WTC11 (cell line): Measurements from ENCODE around the gene CLCN1. TPM values are rescaled to one million over a fixed set of nuclear protein-coding genes. Genes with fewer than 3 reads are reported as not detected.

Experiments used
- ATAC-seq: fragments of 200-7000 bp; cut with Tn5 transposase; 2 replicates; pipeline ENCODE4 v1.10.0; 2021; ENCODE audit warnings: mild to moderate bottlenecking, moderate library complexity
- CTCF ChIA-PET: fragments of 300-600 bp; sonication (Branson Sonifier 250); formaldehyde crosslinking; loops from one replicate; lab custom pipeline; 2021; ENCODE audit warnings: antibody characterized with exemption; lab: Charles Lee
- POLR2A ChIA-PET: fragments of 350-600 bp; sonication (Branson Sonifier 250); formaldehyde crosslinking; loops from one replicate; lab custom pipeline; 2021; ENCODE audit warnings: antibody characterized with exemption; lab: Charles Lee
- DNase-seq: peaks from one replicate; pipeline ENCODE4 v3.0.0; 2021; ENCODE audit warnings: low spot score
- H3K27ac Mint-ChIP-seq: 2 replicates; pipeline ENCODE4 v1.8.0; 2021; ENCODE audit warnings: mixed read lengths
- H3K27me3 Mint-ChIP-seq: 2 replicates; pipeline ENCODE4 v1.8.0; 2021; ENCODE audit warnings: low read depth, mild to moderate bottlenecking, moderate library complexity, mixed read lengths
- H3K36me3 Mint-ChIP-seq: 2 replicates; pipeline ENCODE4 v1.8.0; 2021; ENCODE audit warnings: mixed read lengths
- H3K4me1 Mint-ChIP-seq: 2 replicates; pipeline ENCODE4 v1.8.0; 2022; ENCODE audit warnings: mixed read lengths
- H3K4me3 Mint-ChIP-seq: 2 replicates; pipeline ENCODE4 v1.8.0; 2021; ENCODE audit warnings: mild to moderate bottlenecking, moderate library complexity, mixed read lengths
- H3K9me3 Mint-ChIP-seq: 2 replicates; pipeline ENCODE4 v1.8.0; 2021; ENCODE audit warnings: mixed read lengths
- ETV6 ChIP-seq: sonication (generic); formaldehyde crosslinking; IDR thresholded peaks from 2 replicates; pipeline ENCODE4 v1.8.1; 2022; ENCODE audit warnings: mild to moderate bottlenecking, missing genetic modification reagents
- FOXJ3 ChIP-seq: sonication (generic); formaldehyde crosslinking; IDR thresholded peaks from 2 replicates; pipeline ENCODE4 v1.9.0; 2021; ENCODE audit warnings: missing genetic modification reagents, mild to moderate bottlenecking, borderline replicate concordance
- JAZF1 ChIP-seq: fragments of 250-450 bp; sonication (Bioruptor Pico); IDR thresholded peaks from 2 replicates; pipeline ENCODE4 v1.9.0; 2021; ENCODE audit warnings: moderate library complexity, mild to moderate bottlenecking, inconsistent platforms
- JUN ChIP-seq: sonication (generic); formaldehyde crosslinking; IDR thresholded peaks from 2 replicates; pipeline ENCODE4 v1.8.0; 2023; ENCODE audit warnings: mild to moderate bottlenecking, missing genetic modification reagents
- MXD4 ChIP-seq: fragments of 250-450 bp; sonication (Bioruptor Pico); IDR thresholded peaks from 2 replicates; pipeline ENCODE4 v1.8.0; 2021; ENCODE audit warnings: mild to moderate bottlenecking, moderate library complexity, borderline replicate concordance
- NFATC4 ChIP-seq: fragments of 250-450 bp; sonication (Bioruptor Pico); IDR thresholded peaks from 2 replicates; pipeline ENCODE4 v1.9.0; 2021; ENCODE audit warnings: mild to moderate bottlenecking
- NFYB ChIP-seq: sonication (generic); formaldehyde crosslinking; conservative IDR thresholded peaks from 2 replicates; pipeline ENCODE4 v1.8.0; 2022; ENCODE audit warnings: low read depth, missing genetic modification reagents
- NR3C1 ChIP-seq: sonication (generic); formaldehyde crosslinking; conservative IDR thresholded peaks from 2 replicates; pipeline ENCODE4 v1.8.1; 2023; ENCODE audit warnings: low read depth, mild to moderate bottlenecking, missing genetic modification reagents
- TEAD4 ChIP-seq: sonication (generic); formaldehyde crosslinking; IDR thresholded peaks from 2 replicates; pipeline ENCODE4 v1.8.0; 2022; ENCODE audit warnings: mild to moderate bottlenecking, missing genetic modification reagents
- TP53 ChIP-seq: sonication (generic); formaldehyde crosslinking; IDR thresholded peaks from 2 replicates; pipeline ENCODE4 v1.8.1; 2023; ENCODE audit warnings: mild to moderate bottlenecking, missing genetic modification reagents
- ZBTB21 ChIP-seq: sonication (generic); formaldehyde crosslinking; IDR thresholded peaks from 2 replicates; pipeline ENCODE4 v1.8.1; 2023; ENCODE audit warnings: mild to moderate bottlenecking, missing genetic modification reagents, borderline replicate concordance
- ZNF219 ChIP-seq: sonication (generic); formaldehyde crosslinking; IDR thresholded peaks from 2 replicates; pipeline ENCODE4 v1.8.0; 2023; ENCODE audit warnings: missing genetic modification reagents, mild to moderate bottlenecking, borderline replicate concordance
- ZNF232 ChIP-seq: sonication (generic); formaldehyde crosslinking; IDR thresholded peaks from 2 replicates; pipeline ENCODE4 v1.8.0; 2022; ENCODE audit warnings: mild to moderate bottlenecking, missing genetic modification reagents
- ZNF317 ChIP-seq: sonication (generic); formaldehyde crosslinking; IDR thresholded peaks from 2 replicates; pipeline ENCODE4 v1.8.1; 2023; ENCODE audit warnings: low read depth, mild to moderate bottlenecking, moderate library complexity, missing genetic modification reagents, borderline replicate concordance
- ZNF396 ChIP-seq: fragments of 250-450 bp; sonication (Bioruptor Pico); IDR thresholded peaks from 2 replicates; pipeline ENCODE4 v1.8.0; 2021; ENCODE audit warnings: mild to moderate bottlenecking, moderate library complexity, borderline replicate concordance
- total RNA-seq: library from RNA; stranded (reverse); gene quantifications from 3 replicates; pipeline ENCODE4 v1.2.3, GENCODE V29; 2021
- TF ChIP-seq, protein P1 (sequence below): sonication (generic); formaldehyde crosslinking; IDR thresholded peaks from 2 replicates; pipeline ENCODE4 v1.8.0; 2023; ENCODE audit warnings: mild to moderate bottlenecking, missing genetic modification reagents
- TF ChIP-seq, protein P2 (sequence below): sonication (generic); formaldehyde crosslinking; conservative IDR thresholded peaks from 2 replicates; pipeline ENCODE4 v1.8.1; 2022; ENCODE audit warnings: mild to moderate bottlenecking, missing genetic modification reagents
- TF ChIP-seq, protein P3 (sequence below): sonication (generic); formaldehyde crosslinking; IDR thresholded peaks from 2 replicates; pipeline ENCODE4 v1.8.1; 2023; ENCODE audit warnings: mild to moderate bottlenecking, missing genetic modification reagents, moderate library complexity
- TF ChIP-seq, protein P4 (sequence below): fragments of 250-450 bp; sonication (Bioruptor Pico); IDR thresholded peaks from 2 replicates; pipeline ENCODE4 v1.9.0; 2021; ENCODE audit warnings: moderate library complexity, mild to moderate bottlenecking, inconsistent platforms, borderline replicate concordance
- TF ChIP-seq, protein P5 (sequence below): fragments of 250-450 bp; sonication (Bioruptor Pico); conservative IDR thresholded peaks from 2 replicates; pipeline ENCODE4 v1.9.0; 2021; ENCODE audit warnings: mild to moderate bottlenecking
- TF ChIP-seq, protein P6 (sequence below): sonication (generic); formaldehyde crosslinking; IDR thresholded peaks from 2 replicates; pipeline ENCODE4 v1.8.1; 2022; ENCODE audit warnings: mild to moderate bottlenecking, moderate library complexity, missing genetic modification reagents
- TF ChIP-seq, protein P7 (sequence below): sonication (generic); formaldehyde crosslinking; IDR thresholded peaks from 2 replicates; pipeline ENCODE4 v1.8.0; 2022; ENCODE audit warnings: mild to moderate bottlenecking, missing genetic modification reagents
- TF ChIP-seq, protein P8 (sequence below): sonication (generic); formaldehyde crosslinking; IDR thresholded peaks from 2 replicates; pipeline ENCODE4 v1.8.1; 2023; ENCODE audit warnings: mild to moderate bottlenecking, missing genetic modification reagents

Gene CLCN1
- total RNA-seq, 1 experiment from 2014 or later = 0.28 TPM

DNA sequence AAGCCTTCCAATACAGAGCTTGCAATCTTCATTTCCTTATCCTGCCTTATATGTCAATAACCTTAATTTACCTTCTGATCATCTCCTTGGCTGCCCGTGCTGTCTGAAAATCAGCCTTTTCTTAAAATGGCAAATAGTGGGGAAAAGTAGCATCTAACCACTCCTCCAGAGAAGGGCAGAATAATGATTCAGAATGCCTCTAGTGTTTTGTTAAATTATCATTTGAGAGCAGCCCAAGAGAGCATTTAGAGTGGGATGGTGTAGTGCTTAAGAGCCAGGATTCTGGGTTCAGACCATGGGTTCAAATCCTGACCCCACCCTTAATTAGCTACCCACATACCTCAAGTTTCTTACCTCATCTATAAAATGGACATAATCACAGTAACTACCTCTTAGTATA is 35.8 kb upstream of the CLCN1 start:
- Mint-ChIP-seq H3K4me3 (no peak overlapping the region), H3K27me3 (peaks cover 18% of the 10 kb centered on the region), H3K36me3 (no peaks in the 10 kb centered on the region), H3K9me3 (no peaks in the 10 kb centered on the region), H3K27ac (no peak overlapping the region), H3K4me1 (peaks cover 22% of the 10 kb centered on the region)
- CTCF ChIA-PET = interaction anchor here (1.1 to 1.5 kb wide), 4 partner anchors 19 to 469 kb away, joined by 3 to 4 read pairs (median 4); no protein-coding TSS in a partner anchor
- POLR2A ChIA-PET = no interaction called here
- no peak for DNase-seq
- TF ChIP-seq NFYB = no peak
- no peak for TF ChIP-seq ZNF219 (CRISPR knock-in tag)
- TF ChIP-seq JUN (CRISPR knock-in tag) = no peak
- TF ChIP-seq ETV6 (CRISPR knock-in tag) = no peak
- TF ChIP-seq JAZF1 (CRISPR knock-in tag) = no peak
- TF ChIP-seq, protein P1, sequence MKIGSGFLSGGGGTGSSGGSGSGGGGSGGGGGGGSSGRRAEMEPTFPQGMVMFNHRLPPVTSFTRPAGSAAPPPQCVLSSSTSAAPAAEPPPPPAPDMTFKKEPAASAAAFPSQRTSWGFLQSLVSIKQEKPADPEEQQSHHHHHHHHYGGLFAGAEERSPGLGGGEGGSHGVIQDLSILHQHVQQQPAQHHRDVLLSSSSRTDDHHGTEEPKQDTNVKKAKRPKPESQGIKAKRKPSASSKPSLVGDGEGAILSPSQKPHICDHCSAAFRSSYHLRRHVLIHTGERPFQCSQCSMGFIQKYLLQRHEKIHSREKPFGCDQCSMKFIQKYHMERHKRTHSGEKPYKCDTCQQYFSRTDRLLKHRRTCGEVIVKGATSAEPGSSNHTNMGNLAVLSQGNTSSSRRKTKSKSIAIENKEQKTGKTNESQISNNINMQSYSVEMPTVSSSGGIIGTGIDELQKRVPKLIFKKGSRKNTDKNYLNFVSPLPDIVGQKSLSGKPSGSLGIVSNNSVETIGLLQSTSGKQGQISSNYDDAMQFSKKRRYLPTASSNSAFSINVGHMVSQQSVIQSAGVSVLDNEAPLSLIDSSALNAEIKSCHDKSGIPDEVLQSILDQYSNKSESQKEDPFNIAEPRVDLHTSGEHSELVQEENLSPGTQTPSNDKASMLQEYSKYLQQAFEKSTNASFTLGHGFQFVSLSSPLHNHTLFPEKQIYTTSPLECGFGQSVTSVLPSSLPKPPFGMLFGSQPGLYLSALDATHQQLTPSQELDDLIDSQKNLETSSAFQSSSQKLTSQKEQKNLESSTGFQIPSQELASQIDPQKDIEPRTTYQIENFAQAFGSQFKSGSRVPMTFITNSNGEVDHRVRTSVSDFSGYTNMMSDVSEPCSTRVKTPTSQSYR (CRISPR knock-in tag) = no peak
- TF ChIP-seq, protein P2, sequence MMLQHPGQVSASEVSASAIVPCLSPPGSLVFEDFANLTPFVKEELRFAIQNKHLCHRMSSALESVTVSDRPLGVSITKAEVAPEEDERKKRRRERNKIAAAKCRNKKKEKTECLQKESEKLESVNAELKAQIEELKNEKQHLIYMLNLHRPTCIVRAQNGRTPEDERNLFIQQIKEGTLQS = no peak
- TF ChIP-seq, protein P3, sequence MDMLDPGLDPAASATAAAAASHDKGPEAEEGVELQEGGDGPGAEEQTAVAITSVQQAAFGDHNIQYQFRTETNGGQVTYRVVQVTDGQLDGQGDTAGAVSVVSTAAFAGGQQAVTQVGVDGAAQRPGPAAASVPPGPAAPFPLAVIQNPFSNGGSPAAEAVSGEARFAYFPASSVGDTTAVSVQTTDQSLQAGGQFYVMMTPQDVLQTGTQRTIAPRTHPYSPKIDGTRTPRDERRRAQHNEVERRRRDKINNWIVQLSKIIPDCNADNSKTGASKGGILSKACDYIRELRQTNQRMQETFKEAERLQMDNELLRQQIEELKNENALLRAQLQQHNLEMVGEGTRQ (CRISPR knock-in tag) = no peak
- TF ChIP-seq, protein P4, sequence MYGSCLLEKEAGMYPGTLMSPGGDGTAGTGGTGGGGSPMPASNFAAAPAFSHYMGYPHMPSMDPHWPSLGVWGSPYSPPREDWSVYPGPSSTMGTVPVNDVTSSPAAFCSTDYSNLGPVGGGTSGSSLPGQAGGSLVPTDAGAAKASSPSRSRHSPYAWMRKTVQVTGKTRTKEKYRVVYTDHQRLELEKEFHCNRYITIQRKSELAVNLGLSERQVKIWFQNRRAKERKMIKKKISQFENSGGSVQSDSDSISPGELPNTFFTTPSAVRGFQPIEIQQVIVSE (CRISPR knock-in tag) = no peak
- TF ChIP-seq TP53 = no peak
- TF ChIP-seq, protein P5, sequence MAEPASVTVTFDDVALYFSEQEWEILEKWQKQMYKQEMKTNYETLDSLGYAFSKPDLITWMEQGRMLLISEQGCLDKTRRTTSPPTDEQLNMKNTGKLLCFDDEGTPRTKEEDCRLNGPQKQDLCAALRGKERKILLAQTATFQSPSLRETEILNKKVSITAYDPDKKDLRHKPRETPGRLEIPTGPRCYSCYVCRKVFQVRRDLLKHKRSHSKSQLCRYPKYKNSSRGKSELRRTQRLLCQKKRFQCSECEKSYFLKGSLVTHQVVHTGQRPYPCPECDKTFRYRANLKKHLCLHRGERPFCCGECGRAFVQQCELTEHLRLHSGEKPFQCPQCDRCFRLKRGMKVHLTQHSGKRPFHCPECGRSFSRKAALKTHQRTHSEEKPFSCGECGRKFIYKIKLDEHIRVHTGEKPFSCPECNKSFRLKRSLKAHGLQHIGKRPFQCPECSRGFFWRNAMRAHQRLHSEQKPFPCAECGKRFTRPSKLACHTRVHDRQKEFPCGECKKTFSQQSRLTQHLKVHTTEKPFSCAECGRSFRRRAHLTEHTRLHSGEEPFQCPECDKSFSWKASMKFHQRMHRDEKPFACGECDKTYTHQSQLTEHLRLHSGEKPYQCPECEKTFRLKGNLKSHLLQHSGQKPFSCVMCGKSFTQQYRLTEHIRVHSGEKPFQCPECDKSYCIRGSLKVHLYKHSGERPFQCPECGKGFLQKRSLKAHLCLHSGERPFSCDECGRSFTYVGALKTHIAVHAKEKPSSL = no peak
- no peak for TF ChIP-seq NR3C1 (CRISPR knock-in tag)
- no peak for TF ChIP-seq ZNF396 (CRISPR knock-in tag)
- TF ChIP-seq, protein P6, sequence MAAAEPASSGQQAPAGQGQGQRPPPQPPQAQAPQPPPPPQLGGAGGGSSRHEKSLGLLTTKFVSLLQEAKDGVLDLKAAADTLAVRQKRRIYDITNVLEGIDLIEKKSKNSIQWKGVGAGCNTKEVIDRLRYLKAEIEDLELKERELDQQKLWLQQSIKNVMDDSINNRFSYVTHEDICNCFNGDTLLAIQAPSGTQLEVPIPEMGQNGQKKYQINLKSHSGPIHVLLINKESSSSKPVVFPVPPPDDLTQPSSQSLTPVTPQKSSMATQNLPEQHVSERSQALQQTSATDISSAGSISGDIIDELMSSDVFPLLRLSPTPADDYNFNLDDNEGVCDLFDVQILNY (CRISPR knock-in tag) = no peak
- no peak for TF ChIP-seq FOXJ3 (CRISPR knock-in tag)
- TF ChIP-seq ZNF317 (CRISPR knock-in tag) = no peak
- no peak for TF ChIP-seq TEAD4 (CRISPR knock-in tag)
- ATAC-seq = no peak

DNA sequence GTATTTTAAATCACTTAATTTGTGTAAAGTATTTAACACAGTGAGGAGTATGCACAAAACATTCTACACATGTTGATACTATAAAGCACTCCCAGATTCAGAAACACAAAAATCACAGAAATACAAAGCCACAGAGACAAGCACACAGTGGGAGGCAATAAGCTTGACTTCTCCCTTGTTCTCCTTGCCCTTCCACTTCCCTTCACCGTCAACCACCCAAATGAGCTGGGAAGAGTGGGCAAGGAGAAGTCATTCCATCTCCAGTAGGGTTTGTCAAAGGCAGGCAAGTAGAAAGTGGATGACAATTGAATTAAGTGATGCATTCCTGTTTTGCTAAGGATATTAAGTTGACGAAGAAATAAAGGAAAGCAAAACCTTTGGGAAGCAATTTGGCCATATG is 35.3 kb upstream of the CLCN1 start:
- no peaks in the 10 kb centered on the region for H3K9me3 Mint-ChIP-seq
- peaks cover 22% of the 10 kb centered on the region for H3K27me3 Mint-ChIP-seq

More for the DNA sequence above, 35.3 kb upstream of the CLCN1 start:
- POLR2A ChIA-PET = no interaction called here
- TF ChIP-seq ZNF232 (CRISPR knock-in tag) (no peak), MXD4 (CRISPR knock-in tag) (no peak), ZBTB21 (CRISPR knock-in tag) (no peak), NFATC4 (no peak)
- TF ChIP-seq, protein P7, sequence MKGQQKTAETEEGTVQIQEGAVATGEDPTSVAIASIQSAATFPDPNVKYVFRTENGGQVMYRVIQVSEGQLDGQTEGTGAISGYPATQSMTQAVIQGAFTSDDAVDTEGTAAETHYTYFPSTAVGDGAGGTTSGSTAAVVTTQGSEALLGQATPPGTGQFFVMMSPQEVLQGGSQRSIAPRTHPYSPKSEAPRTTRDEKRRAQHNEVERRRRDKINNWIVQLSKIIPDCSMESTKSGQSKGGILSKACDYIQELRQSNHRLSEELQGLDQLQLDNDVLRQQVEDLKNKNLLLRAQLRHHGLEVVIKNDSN = no peak
- TF ChIP-seq, protein P8, sequence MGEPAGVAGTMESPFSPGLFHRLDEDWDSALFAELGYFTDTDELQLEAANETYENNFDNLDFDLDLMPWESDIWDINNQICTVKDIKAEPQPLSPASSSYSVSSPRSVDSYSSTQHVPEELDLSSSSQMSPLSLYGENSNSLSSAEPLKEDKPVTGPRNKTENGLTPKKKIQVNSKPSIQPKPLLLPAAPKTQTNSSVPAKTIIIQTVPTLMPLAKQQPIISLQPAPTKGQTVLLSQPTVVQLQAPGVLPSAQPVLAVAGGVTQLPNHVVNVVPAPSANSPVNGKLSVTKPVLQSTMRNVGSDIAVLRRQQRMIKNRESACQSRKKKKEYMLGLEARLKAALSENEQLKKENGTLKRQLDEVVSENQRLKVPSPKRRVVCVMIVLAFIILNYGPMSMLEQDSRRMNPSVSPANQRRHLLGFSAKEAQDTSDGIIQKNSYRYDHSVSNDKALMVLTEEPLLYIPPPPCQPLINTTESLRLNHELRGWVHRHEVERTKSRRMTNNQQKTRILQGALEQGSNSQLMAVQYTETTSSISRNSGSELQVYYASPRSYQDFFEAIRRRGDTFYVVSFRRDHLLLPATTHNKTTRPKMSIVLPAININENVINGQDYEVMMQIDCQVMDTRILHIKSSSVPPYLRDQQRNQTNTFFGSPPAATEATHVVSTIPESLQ (CRISPR knock-in tag) = no peak
- no peak for DNase-seq
- no peak overlapping the region for H3K4me3 Mint-ChIP-seq
- no peak overlapping the region for H3K27ac Mint-ChIP-seq
- no peak for ATAC-seq
- H3K36me3 Mint-ChIP-seq = no peaks in the 10 kb centered on the region; the same call in 1 of the 2 replicates
- CTCF ChIA-PET = interaction anchor here (1.3 to 1.5 kb wide), 2 partner anchors 19 to 469 kb away, joined by 3 to 4 read pairs; no protein-coding TSS in a partner anchor
- peaks cover 26% of the 10 kb centered on the region for H3K4me1 Mint-ChIP-seq
